Peyer's patch (tissue), 4 donors: ENCODE results near the gene AHCTF1.
"Not testable (repeated sequence)": the region's sequence is repeated elsewhere in the genome, so short reads cannot be mapped to it uniquely, and the experiment has no call there.

Experiments used
- CTCF ChIP-seq, 6 experiments: fragments of 450-650 bp in 4 of 6; fragments of 200-600 bp in 2 of 6; sonication (generic) in 1 of 6; IDR thresholded peaks; one replicate each; pipeline ENCODE4 v1.5.1; 2017 to 2019; ENCODE audit warnings: antibody characterized with exemption in 6 of 6, mild to moderate bottlenecking in 3 of 6, moderate library complexity in 1 of 6
- POLR2A ChIP-seq, 2 donors: fragments of 450-650 bp; IDR thresholded peaks; one replicate each; pipeline ENCODE4 v1.5.1; 2017; ENCODE audit warnings: antibody characterized with exemption in 2 of 2, mild to moderate bottlenecking in 2 of 2, moderate library complexity in 2 of 2

DNA sequence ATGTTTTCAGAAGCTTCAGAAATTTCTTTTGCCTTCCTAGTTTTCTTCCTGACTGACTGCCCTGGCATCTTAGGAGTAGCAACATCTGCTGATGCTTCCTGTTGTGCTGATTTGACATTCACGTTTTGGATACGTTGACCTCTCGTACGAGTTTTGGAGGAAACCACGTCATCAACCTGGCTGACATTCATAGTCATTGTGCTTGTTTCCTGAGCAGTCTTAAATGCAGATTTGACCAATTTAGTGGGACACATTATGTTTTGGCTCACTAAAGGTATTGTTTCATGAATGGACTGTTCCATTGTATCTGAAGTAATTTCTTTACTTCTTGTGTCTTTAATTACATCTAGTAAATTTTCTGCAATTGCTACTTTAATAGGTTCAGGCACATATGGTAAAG is 81.1 kb downstream of the AHCTF1 start:
- not testable (repeated sequence) for TF ChIP-seq CTCF, POLR2A (IDR thresholded peaks at IDR 0.05)
